ENCODE results near the gene TPST1. TPM values are rescaled to one million over a fixed set of nuclear protein-coding genes. Genes with fewer than 3 reads are reported as not detected.

The TPST1 gene
- total RNA-seq, 1 experiment from 2014 or later = 14.9 TPM

- H2AFZ ChIP-seq = no peak overlapping the region
- ChIA-PET POLR2A (ENCODE audit: unreplicated experiment) (no interaction called here), CTCF (interaction anchor here (0.6 kb wide), 1 partner anchor 17 kb away, joined by 3 read pairs; no protein-coding TSS in a partner anchor)
- DNase-seq = no peak
- no peak overlapping the region for H3K4me2 ChIP-seq
- no peaks in the 10 kb centered on the region for H3K27me3 ChIP-seq (ENCODE audit: insufficient read depth, low read depth)
- TF ChIP-seq CTCF (conservative IDR thresholded peaks at IDR 0.05) (no peak), EZH2 (IDR thresholded peaks at IDR 0.05; ENCODE audit: low read depth) (no peak)
- no peaks in the 10 kb centered on the region for H3K79me2 ChIP-seq (ENCODE audit: low read depth)
- no peak overlapping the region for H3K27ac ChIP-seq
- H3K4me1 ChIP-seq (replicated peaks; ENCODE audit: insufficient read depth) = no peaks in the 10 kb centered on the region
- H4K20me1 ChIP-seq (ENCODE audit: insufficient read depth) = no peaks in the 10 kb centered on the region
- intact Hi-C loops (cut with micrococcal nuclease; ENCODE audit: unreplicated experiment) = no loop called here
- no peak overlapping the region for H3K4me3 ChIP-seq
- H3K36me3 ChIP-seq (ENCODE audit: low read depth) = no peaks in the 10 kb centered on the region
- no peaks in the 10 kb centered on the region for H3K9me3 ChIP-seq (ENCODE audit: insufficient read depth, low read depth)
- H3K9me2 ChIP-seq (ENCODE audit: insufficient read depth) = no peaks in the 10 kb centered on the region
- no peaks in the 10 kb centered on the region for H3F3A ChIP-seq (ENCODE audit: insufficient read depth, low read depth)
- BruUV-seq (replicated peaks) = no TSS peak
Observed at GRCh38 chr7:66239467-66239856, 34.3 kb downstream of the TPST1 start.

GRCh38 chr7:66245008-66245407 is 39.9 kb downstream of the TPST1 start:
- CTCF ChIA-PET = no interaction called here
- DNase-seq = no peak
- no peaks in the 10 kb centered on the region for H3K4me1 ChIP-seq (replicated peaks; ENCODE audit: insufficient read depth)
- H3K9me2 ChIP-seq (ENCODE audit: insufficient read depth) = no peaks in the 10 kb centered on the region
- no peaks in the 10 kb centered on the region for H3K9me3 ChIP-seq (ENCODE audit: insufficient read depth, low read depth)
- no peak overlapping the region for H3K4me3 ChIP-seq
- no peak overlapping the region for H3K27ac ChIP-seq
- POLR2A ChIA-PET (ENCODE audit: unreplicated experiment) = no interaction called here
- H4K20me1 ChIP-seq (ENCODE audit: insufficient read depth) = no peaks in the 10 kb centered on the region
- H3K79me2 ChIP-seq (ENCODE audit: low read depth) = no peaks in the 10 kb centered on the region
- H3F3A ChIP-seq (ENCODE audit: insufficient read depth, low read depth) = no peaks in the 10 kb centered on the region
- no peaks in the 10 kb centered on the region for H3K36me3 ChIP-seq (ENCODE audit: low read depth)
- intact Hi-C loops (cut with micrococcal nuclease; ENCODE audit: unreplicated experiment) = no loop called here
- no TSS peak for BruUV-seq (replicated peaks)
- TF ChIP-seq EZH2 (IDR thresholded peaks at IDR 0.05; ENCODE audit: low read depth) (no peak), CTCF (conservative IDR thresholded peaks at IDR 0.05) (no peak)
- no peaks in the 10 kb centered on the region for H3K27me3 ChIP-seq (ENCODE audit: insufficient read depth, low read depth)
- H3K4me2 ChIP-seq = no peak overlapping the region
- H2AFZ ChIP-seq = no peak overlapping the region

- H3K27me3 ChIP-seq (ENCODE audit: insufficient read depth, low read depth) = no peaks in the 10 kb centered on the region
- no TSS peak for BruUV-seq (replicated peaks)
- H3K27ac ChIP-seq = no peak overlapping the region
- DNase-seq = no peak
- H4K20me1 ChIP-seq (ENCODE audit: insufficient read depth) = no peaks in the 10 kb centered on the region
- intact Hi-C loops (cut with micrococcal nuclease; ENCODE audit: unreplicated experiment) = no loop called here
- CTCF ChIA-PET = no interaction called here
- H3K9me3 ChIP-seq (ENCODE audit: insufficient read depth, low read depth) = no peaks in the 10 kb centered on the region
- H3K4me3 ChIP-seq = no peak overlapping the region
- POLR2A ChIA-PET (ENCODE audit: unreplicated experiment) = no interaction called here
- TF ChIP-seq CTCF (conservative IDR thresholded peaks at IDR 0.05) = no peak
- TF ChIP-seq EZH2 (IDR thresholded peaks at IDR 0.05; ENCODE audit: low read depth) = no peak
- H2AFZ ChIP-seq = no peak overlapping the region
- no peak overlapping the region for H3K4me2 ChIP-seq
- H3K4me1 ChIP-seq (replicated peaks; ENCODE audit: insufficient read depth) = no peaks in the 10 kb centered on the region
- no peaks in the 10 kb centered on the region for H3F3A ChIP-seq (ENCODE audit: insufficient read depth, low read depth)
- no peaks in the 10 kb centered on the region for H3K9me2 ChIP-seq (ENCODE audit: insufficient read depth)
- H3K36me3 ChIP-seq (ENCODE audit: low read depth) = no peaks in the 10 kb centered on the region; the same call in 1 of the 2 replicates
- no peaks in the 10 kb centered on the region for H3K79me2 ChIP-seq (ENCODE audit: low read depth)
Observed at GRCh38 chr7:66246554-66247171, 41.5 kb downstream of the TPST1 start.

All from PC-9 (cell line).